Vagina (tissue), 2 donors: ENCODE measurements around the gene ACACA. TPM values are rescaled to one million over a fixed set of nuclear protein-coding genes. Genes with fewer than 3 reads are reported as not detected.
"Not testable (repeated sequence)": the region's sequence is repeated elsewhere in the genome, so short reads cannot be mapped to it uniquely, and the experiment has no call there.

Experiments
- DNase-seq, 2 donors: peaks; one replicate each; pipeline ENCODE4 v3.0.0-alpha.2; 2017; ENCODE audit errors: extremely low spot score in 2 of 2
- H3K27ac ChIP-seq: fragments of 200-600 bp; sonication (generic); one replicate; pipeline ENCODE4 v1.5.1; 2019
- H3K27me3 ChIP-seq: fragments of 200-600 bp; sonication (generic); one replicate; pipeline ENCODE4 v1.5.1; 2019
- H3K36me3 ChIP-seq, 2 donors: fragments of 200-600 bp; sonication (generic); one replicate each; pipeline ENCODE4 v1.5.1; 2017 to 2019
- H3K4me1 ChIP-seq: fragments of 200-600 bp; sonication (generic); one replicate; pipeline ENCODE4 v1.5.1; 2019
- H3K4me3 ChIP-seq, 2 donors: fragments of 200-600 bp; sonication (generic); 1 replicate in 1 of 2; 2 replicates in 1 of 2; pipeline ENCODE4 v1.5.1; 2016 to 2019
- H3K9me3 ChIP-seq: fragments of 200-600 bp; sonication (generic); one replicate; pipeline ENCODE4 v1.5.1; 2019
- CTCF ChIP-seq, 3 experiments: fragments of 450-650 bp in 2 of 3; fragments of 200-600 bp in 1 of 3; sonication (generic) in 1 of 3; IDR thresholded peaks; one replicate each; pipeline ENCODE4 v1.5.1; 2017 to 2019; ENCODE audit warnings: antibody characterized with exemption in 3 of 3, mild to moderate bottlenecking in 2 of 3, moderate library complexity in 2 of 3
- POLR2A ChIP-seq, 2 donors: fragments of 450-650 bp; IDR thresholded peaks; one replicate each; pipeline ENCODE4 v1.6.1; 2017; ENCODE audit warnings: antibody characterized with exemption in 2 of 2, mild to moderate bottlenecking in 2 of 2, moderate library complexity in 2 of 2
- POLR2AphosphoS5 ChIP-seq, 2 donors: sonication (generic); formaldehyde crosslinking; IDR thresholded peaks; one replicate each; pipeline ENCODE4 v1.9.0; 2017; ENCODE audit warnings: antibody characterized with exemption in 2 of 2, mild to moderate bottlenecking in 2 of 2, low read depth in 1 of 2; ENCODE audit not compliant: insufficient read depth in 1 of 2
- intact Hi-C: fragments of 100-400 bp; cut with DNase I; formaldehyde crosslinking; loops from one replicate; pipeline ENCODE4 v1.15.1; 2023
- total RNA-seq: library from RNA; depleted of rRNA; stranded (reverse); fragments of >200 nt; gene quantifications from one replicate; pipeline ENCODE4 v1.2.3, GENCODE V29; 2016

Gene ACACA
- total RNA-seq, 1 donor from 2014 or later, result 44.7 TPM

GRCh38 chr17:37410357-37410756, 3.7 kb upstream of the ACACA start:
- no peaks in the 10 kb centered on the region for H3K9me3 ChIP-seq
- H3K27me3 ChIP-seq, result no peaks in the 10 kb centered on the region
- TF ChIP-seq POLR2AphosphoS5 (IDR thresholded peaks at IDR 0.05; ENCODE audit: insufficient read depth in 1 of 2, low read depth in 1 of 2), result no peak
- peaks cover 0 to 31% of the 10 kb centered on the region in 2 donors for H3K36me3 ChIP-seq
- DNase-seq, result no peak
- peaks cover 22% of the 10 kb centered on the region for H3K4me1 ChIP-seq
- H3K4me3 ChIP-seq, result no peak overlapping the region
- intact Hi-C loops, result no loop called here
- no peak overlapping the region for H3K27ac ChIP-seq

- intact Hi-C loops, H3K9me3 ChIP-seq, DNase-seq, H3K27me3 ChIP-seq, H3K27ac ChIP-seq: not testable (repeated sequence)
- peaks cover 30% of the 10 kb centered on the region for H3K4me1 ChIP-seq
- H3K4me3 ChIP-seq, result peak overlapping the region in 1 of 2 donors; percentile 62
- H3K36me3 ChIP-seq, result peaks cover 0 to 18% of the 10 kb centered on the region in 2 donors
Observed at GRCh38 chr17:37408145-37408479, 1.5 kb upstream of the ACACA start.

GRCh38 chr17:37405955-37406634, 541 bp downstream of the ACACA start:
- no peak for DNase-seq
- Histone ChIP-seq H3K4me3 (peak overlapping the region; percentile 62 to 95), H3K27me3 (no peaks in the 10 kb centered on the region), H3K36me3 (no peaks in the 10 kb centered on the region), H3K27ac (peak overlapping the region; percentile 79), H3K9me3 (no peaks in the 10 kb centered on the region), H3K4me1 (peaks cover 30% of the 10 kb centered on the region)
- no peak for TF ChIP-seq CTCF (IDR thresholded peaks at IDR 0.05)
- peak in 1 of 2 donors; percentile 55 for TF ChIP-seq POLR2AphosphoS5 (IDR thresholded peaks at IDR 0.05; ENCODE audit: insufficient read depth in 1 of 2, low read depth in 1 of 2)
- TF ChIP-seq POLR2A (IDR thresholded peaks at IDR 0.05), result no peak
- intact Hi-C loops, result no loop called here

GRCh38 chr17:37405522-37405921, 1.1 kb downstream of the ACACA start:
- H3K27ac ChIP-seq, intact Hi-C loops: not testable (repeated sequence)
- peaks cover 30% of the 10 kb centered on the region for H3K4me1 ChIP-seq

GRCh38 chr17:37400505-37400904, 6.1 kb downstream of the ACACA start:
- no peaks in the 10 kb centered on the region for H3K27me3 ChIP-seq
- H3K4me1 ChIP-seq, result peaks cover 10% of the 10 kb centered on the region
- intact Hi-C loops, result no loop called here
- no peaks in the 10 kb centered on the region for H3K9me3 ChIP-seq
- H3K36me3 ChIP-seq, result no peaks in the 10 kb centered on the region
- no peak overlapping the region for H3K4me3 ChIP-seq
- no peak overlapping the region for H3K27ac ChIP-seq
- no peak for TF ChIP-seq CTCF (IDR thresholded peaks at IDR 0.05)
- no peak for TF ChIP-seq POLR2A (IDR thresholded peaks at IDR 0.05)
- TF ChIP-seq POLR2AphosphoS5 (IDR thresholded peaks at IDR 0.05; ENCODE audit: insufficient read depth in 1 of 2, low read depth in 1 of 2), result no peak
- DNase-seq, result no peak

More at GRCh38 chr17:37405522-37405921, 1.1 kb downstream of the ACACA start:
- not testable (repeated sequence) for H3K27me3 ChIP-seq, H3K9me3 ChIP-seq, H3K36me3 ChIP-seq, DNase-seq
- H3K4me3 ChIP-seq, result peak overlapping the region; percentile 62 to 95

- Histone ChIP-seq H3K27me3 (no peaks in the 10 kb centered on the region), H3K9me3 (no peaks in the 10 kb centered on the region), H3K27ac (no peak overlapping the region), H3K4me3 (no peak overlapping the region), H3K4me1 (no peaks in the 10 kb centered on the region), H3K36me3 (no peaks in the 10 kb centered on the region)
- TF ChIP-seq POLR2A (IDR thresholded peaks at IDR 0.05), result no peak
- TF ChIP-seq POLR2AphosphoS5 (IDR thresholded peaks at IDR 0.05; ENCODE audit: insufficient read depth in 1 of 2, low read depth in 1 of 2), result no peak
- TF ChIP-seq CTCF (IDR thresholded peaks at IDR 0.05), result no peak
- intact Hi-C loops, result no loop called here
- DNase-seq, result no peak
Observed at GRCh38 chr17:37399265-37399803, 7.3 kb downstream of the ACACA start.
